MCF 10A (cell line): Measurements from ENCODE around the gene RABL6. TPM values are rescaled to one million over a fixed set of nuclear protein-coding genes. Genes with fewer than 3 reads are reported as not detected.
"Not testable (repeated sequence)": the region's sequence is repeated elsewhere in the genome, so short reads cannot be mapped to it uniquely, and the experiment has no call there.

Source experiments
- BruUV-seq: library from RNA; stranded (reverse); fragments of 400-500 nt; replicated peaks from 2 replicates; lab custom pipeline; 2021; lab: Mats Ljungman, UMichigan
- CTCF ChIA-PET: fragments of 300-600 bp; sonication (Branson Sonifier 250); formaldehyde crosslinking; extraction: SDS; loops from one replicate; lab custom pipeline; 2021; ENCODE audit warnings: antibody characterized with exemption, inconsistent platforms; lab: Yijun Ruan, JAX
- POLR2A ChIA-PET: fragments of 300-600, 350-650 bp; sonication (Branson Sonifier 250); formaldehyde crosslinking; extraction: SDS; loops from one replicate; lab custom pipeline; 2020; ENCODE audit warnings: antibody characterized with exemption, inconsistent platforms; lab: Yijun Ruan, JAX
- DNase-seq: peaks from one replicate; pipeline ENCODE4 v3.0.0-alpha.2; 2018; ENCODE audit not compliant: unreplicated experiment
- H3K27ac Mint-ChIP-seq: one replicate; pipeline ENCODE4 v1.8.0; 2022; ENCODE audit warnings: mild to moderate bottlenecking, low read depth, mixed read lengths; ENCODE audit not compliant: unreplicated experiment
- H3K27me3 Mint-ChIP-seq: one replicate; pipeline ENCODE4 v1.8.0; 2022; ENCODE audit warnings: mixed read lengths; ENCODE audit not compliant: insufficient read depth, unreplicated experiment
- H3K36me3 Mint-ChIP-seq: one replicate; pipeline ENCODE4 v1.8.0; 2022; ENCODE audit warnings: mild to moderate bottlenecking, moderate library complexity, mixed read lengths; ENCODE audit not compliant: insufficient read depth, unreplicated experiment
- H3K4me1 Mint-ChIP-seq: one replicate; pipeline ENCODE4 v1.8.0; 2022; ENCODE audit warnings: mixed read lengths; ENCODE audit not compliant: insufficient read depth, unreplicated experiment
- H3K4me3 Mint-ChIP-seq: one replicate; pipeline ENCODE4 v1.8.0; 2022; ENCODE audit warnings: mild to moderate bottlenecking, moderate library complexity, mixed read lengths; ENCODE audit not compliant: unreplicated experiment
- H3K9me3 Mint-ChIP-seq: one replicate; pipeline ENCODE4 v1.8.0; 2022; ENCODE audit warnings: mixed read lengths; ENCODE audit not compliant: unreplicated experiment
- intact Hi-C: fragments of 100-400 bp; cut with micrococcal nuclease; formaldehyde crosslinking; loops from 2 replicates; pipeline ENCODE4 v1.14.1; 2022
- total RNA-seq: library from RNA; stranded (reverse); gene quantifications from 2 replicates; pipeline ENCODE4 v1.2.3, GENCODE V29; 2022
- TF ChIP-seq, protein P1 (sequence below): fragments of 200-600 bp; IDR thresholded peaks from one replicate; pipeline ENCODE4 v1.8.0; 2022; ENCODE audit warnings: antibody characterized with exemption, mild to moderate bottlenecking; ENCODE audit not compliant: unreplicated experiment

RABL6 gene
- total RNA-seq, 1 experiment from 2014 or later: 77.8 TPM

DNA sequence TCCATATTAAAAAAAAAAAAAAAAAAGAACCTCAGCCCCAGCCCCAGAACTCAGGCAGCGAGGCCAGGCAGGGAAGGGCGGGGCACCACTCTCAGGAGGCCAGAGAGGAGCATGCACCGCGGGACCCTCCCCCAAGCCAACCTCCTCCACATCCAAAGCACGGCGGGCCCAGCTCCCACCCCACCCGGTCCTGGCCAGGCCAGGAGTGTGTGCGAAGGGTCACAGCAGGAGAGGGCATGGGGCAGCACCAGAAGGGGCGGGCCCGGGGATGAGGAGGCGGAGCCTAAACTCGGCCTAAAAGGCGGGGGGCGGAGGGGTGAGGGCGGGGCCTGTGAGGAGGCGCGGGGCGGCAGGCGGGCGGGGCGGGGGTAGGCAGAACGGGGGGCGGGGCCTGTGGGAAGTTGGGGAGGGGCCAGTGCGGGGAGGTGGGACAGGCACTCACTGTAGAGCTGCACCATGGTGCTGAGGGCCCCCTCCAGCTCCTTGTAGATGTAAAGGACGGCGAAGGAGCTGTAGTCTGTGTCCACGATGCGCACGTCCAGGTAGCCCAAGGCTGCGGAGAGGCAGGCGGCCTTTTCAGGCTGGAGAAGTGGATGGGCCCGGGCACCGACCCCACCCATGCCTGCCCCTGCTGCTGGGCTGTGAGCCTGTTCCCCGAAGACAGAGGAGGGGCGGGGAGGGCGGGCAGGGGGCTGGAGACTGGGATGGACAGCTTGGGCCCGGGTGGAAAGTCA is 44.7 kb upstream of the RABL6 start:
- TF ChIP-seq, protein P1, sequence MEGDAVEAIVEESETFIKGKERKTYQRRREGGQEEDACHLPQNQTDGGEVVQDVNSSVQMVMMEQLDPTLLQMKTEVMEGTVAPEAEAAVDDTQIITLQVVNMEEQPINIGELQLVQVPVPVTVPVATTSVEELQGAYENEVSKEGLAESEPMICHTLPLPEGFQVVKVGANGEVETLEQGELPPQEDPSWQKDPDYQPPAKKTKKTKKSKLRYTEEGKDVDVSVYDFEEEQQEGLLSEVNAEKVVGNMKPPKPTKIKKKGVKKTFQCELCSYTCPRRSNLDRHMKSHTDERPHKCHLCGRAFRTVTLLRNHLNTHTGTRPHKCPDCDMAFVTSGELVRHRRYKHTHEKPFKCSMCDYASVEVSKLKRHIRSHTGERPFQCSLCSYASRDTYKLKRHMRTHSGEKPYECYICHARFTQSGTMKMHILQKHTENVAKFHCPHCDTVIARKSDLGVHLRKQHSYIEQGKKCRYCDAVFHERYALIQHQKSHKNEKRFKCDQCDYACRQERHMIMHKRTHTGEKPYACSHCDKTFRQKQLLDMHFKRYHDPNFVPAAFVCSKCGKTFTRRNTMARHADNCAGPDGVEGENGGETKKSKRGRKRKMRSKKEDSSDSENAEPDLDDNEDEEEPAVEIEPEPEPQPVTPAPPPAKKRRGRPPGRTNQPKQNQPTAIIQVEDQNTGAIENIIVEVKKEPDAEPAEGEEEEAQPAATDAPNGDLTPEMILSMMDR: no peak
- peak; percentile 14 for DNase-seq
- Mint-ChIP-seq H3K4me1 (peaks cover 7% of the 10 kb centered on the region), H3K9me3 (no peaks in the 10 kb centered on the region), H3K27me3 (no peaks in the 10 kb centered on the region), H3K27ac (no peak overlapping the region), H3K36me3 (no peaks in the 10 kb centered on the region), H3K4me3 (no peak overlapping the region)
- intact Hi-C loops: no loop called here
- ChIA-PET CTCF (interaction anchor here (0.7 to 1.0 kb wide), 3 partner anchors 15 to 110 kb away, joined by 3 read pairs; no protein-coding TSS in a partner anchor), POLR2A (no interaction called here)
- no TSS peak for BruUV-seq

DNA sequence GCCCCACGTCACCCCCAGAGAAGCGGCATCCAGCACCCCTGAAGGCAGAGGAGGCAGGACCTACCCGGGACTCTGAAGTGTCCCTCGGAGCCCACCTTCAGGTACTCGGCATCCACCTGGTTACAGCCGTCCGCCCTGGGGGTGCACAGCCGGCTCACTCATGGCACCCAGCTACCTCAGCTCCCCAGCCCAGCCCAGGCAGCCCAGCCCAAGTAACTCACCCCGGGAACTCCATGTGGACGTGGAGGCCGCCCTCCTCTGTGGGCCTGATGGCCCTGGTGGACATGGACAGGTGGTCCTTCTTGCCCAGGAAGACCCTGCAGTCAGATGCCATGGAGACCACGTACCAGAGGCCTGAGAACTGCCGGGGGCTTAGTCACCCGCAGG is 44.1 kb upstream of the RABL6 start:
- intact Hi-C loops: no loop called here
- no TSS peak for BruUV-seq
- DNase-seq: no peak
- ChIA-PET CTCF (interaction anchor here (0.7 to 1.0 kb wide), 3 partner anchors 14 to 34 kb away, joined by 3 read pairs; no protein-coding TSS in a partner anchor), POLR2A (no interaction called here)
- TF ChIP-seq, protein P1: no peak
- H3K9me3 Mint-ChIP-seq: no peaks in the 10 kb centered on the region
- H3K4me3 Mint-ChIP-seq: no peak overlapping the region
- H3K27me3 Mint-ChIP-seq: no peaks in the 10 kb centered on the region
- no peak overlapping the region for H3K27ac Mint-ChIP-seq
- H3K36me3 Mint-ChIP-seq: no peaks in the 10 kb centered on the region
- H3K4me1 Mint-ChIP-seq: peaks cover 7% of the 10 kb centered on the region

DNA sequence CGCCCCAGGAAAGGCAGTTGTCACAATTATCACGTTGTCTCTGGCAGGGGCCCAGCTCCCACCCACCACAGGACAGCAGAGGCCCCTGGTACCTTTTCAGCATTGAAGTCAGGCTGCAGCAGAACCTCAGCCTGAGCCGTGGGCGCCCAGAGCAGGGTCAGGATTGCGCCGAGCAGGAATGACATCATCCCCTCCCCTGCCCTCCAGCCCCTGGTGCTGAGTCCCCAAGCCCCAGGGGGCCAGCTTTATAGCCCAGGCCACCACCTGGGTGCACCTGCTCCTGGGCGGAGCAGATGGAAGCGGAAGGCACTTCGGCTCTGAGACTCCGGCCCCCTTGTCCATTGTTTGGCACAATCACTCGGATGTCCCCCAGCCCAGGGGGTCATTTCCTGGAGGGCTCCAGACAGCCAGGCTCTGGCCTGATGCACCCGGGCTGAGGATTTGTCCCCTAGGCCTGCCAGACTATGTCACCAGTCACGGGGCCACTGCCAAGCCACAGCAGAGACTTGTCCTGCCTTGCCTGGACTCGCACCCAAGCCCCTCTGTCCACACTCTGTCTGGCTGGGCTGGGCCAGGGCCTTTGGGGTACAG is 43.4 kb upstream of the RABL6 start, which contains the start of gene LCN15:
LCN15 (minus strand) TSS at position 218 of the 591 bp plus-strand sequence; CDS start at position 188, 30 bp downstream.
- TF ChIP-seq, protein P1: no peak
- no peak for DNase-seq
- Mint-ChIP-seq H3K27ac (no peak within 1 kb of the TSS), H3K9me3 (no peaks in the 10 kb centered on the region), H3K4me3 (no peak within 1 kb of the TSS), H3K27me3 (no peaks in the 10 kb centered on the region), H3K4me1 (peaks cover 7% of the 10 kb centered on the region), H3K36me3 (no peaks in the 10 kb centered on the region)
- BruUV-seq: no TSS peak
- ChIA-PET POLR2A (no interaction called here), CTCF (interaction anchor here (0.6 to 3.6 kb wide), 5 partner anchors 10 to 87 kb away, joined by 3 to 19 read pairs (median 3); no protein-coding TSS in a partner anchor)
- intact Hi-C loops: no loop called here

DNA sequence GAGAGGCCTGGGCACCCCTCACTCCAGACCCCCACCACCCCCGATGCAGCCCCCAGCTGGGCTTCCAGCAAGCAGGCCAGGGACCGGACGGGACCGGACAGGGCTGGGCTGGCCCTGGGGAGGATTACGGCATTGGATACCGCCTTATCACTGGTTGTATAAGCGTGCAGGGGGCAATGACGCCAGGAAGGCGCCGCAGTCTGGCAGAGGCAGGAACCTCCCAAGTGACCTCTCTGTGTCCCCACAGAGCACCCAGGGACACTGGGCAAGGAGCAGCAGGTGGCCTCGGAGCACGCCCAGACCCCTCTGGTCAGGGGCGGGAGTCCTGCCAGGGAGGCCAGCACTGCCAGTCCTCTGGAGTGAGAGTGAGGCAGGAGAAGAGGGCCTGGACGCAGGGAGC is 42.7 kb upstream of the RABL6 start:
- BruUV-seq: no TSS peak
- Mint-ChIP-seq H3K9me3 (no peaks in the 10 kb centered on the region), H3K27ac (no peak overlapping the region), H3K4me3 (no peak overlapping the region), H3K36me3 (no peaks in the 10 kb centered on the region), H3K4me1 (peaks cover 7% of the 10 kb centered on the region), H3K27me3 (no peaks in the 10 kb centered on the region)
- no peak for DNase-seq
- CTCF ChIA-PET: interaction anchor here (0.6 to 3.6 kb wide), 3 partner anchors 13 to 40 kb away, joined by 3 to 19 read pairs (median 3); no protein-coding TSS in a partner anchor
- TF ChIP-seq, protein P1: no peak
- POLR2A ChIA-PET: no interaction called here
- intact Hi-C loops: no loop called here

DNA sequence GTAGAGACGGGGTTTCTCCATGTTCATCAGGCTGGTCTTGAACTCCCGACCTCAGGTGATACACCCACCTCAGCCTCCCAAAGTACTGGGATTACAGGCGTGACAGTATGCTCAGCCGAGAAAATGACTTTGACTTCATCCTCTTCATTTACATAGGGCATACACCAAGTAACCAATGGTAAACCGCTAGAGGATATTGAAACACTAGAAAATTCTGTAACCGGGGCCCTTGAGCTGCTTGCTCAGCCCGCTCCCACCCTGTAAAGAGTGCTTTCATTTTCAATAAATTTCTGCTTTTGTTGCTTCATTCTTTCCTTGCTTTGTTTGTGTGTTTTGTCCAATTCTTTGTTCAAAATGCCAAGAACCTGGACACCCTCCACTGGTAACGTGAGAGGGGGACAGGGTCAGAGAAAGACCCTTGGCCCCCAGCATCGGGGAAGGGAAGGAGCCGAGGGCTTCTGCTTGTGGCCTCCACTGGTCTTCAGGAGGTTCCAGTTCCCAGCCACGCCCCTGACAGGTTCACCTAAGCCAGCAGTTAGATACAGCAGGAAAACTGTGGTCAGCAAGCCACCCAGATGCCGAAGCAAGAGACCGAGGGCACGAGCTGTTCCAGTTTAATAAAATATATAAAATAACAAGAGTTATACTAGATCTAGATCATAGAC is 41.9 kb upstream of the RABL6 start:
- not testable (repeated sequence) for H3K4me1 Mint-ChIP-seq, H3K36me3 Mint-ChIP-seq, H3K9me3 Mint-ChIP-seq, BruUV-seq, H3K27ac Mint-ChIP-seq, H3K27me3 Mint-ChIP-seq, H3K4me3 Mint-ChIP-seq, DNase-seq
- ChIA-PET CTCF (interaction anchor here (0.6 to 3.6 kb wide), 11 partner anchors 8 to 302 kb away, joined by 3 to 19 read pairs (median 3); partner anchors contain the start of gene LCN8), POLR2A (interaction anchor here (0.7 to 2.5 kb wide), 3 partner anchors 12 to 876 kb away, joined by 3 to 9 read pairs (median 3); no protein-coding TSS in a partner anchor)
- intact Hi-C loops: loop anchor here (1.0 kb wide), 1 partner anchor 18 kb away; no protein-coding TSS in a partner anchor
